WTC11 (cell line): ENCODE results near the gene AP2S1. TPM values are rescaled to one million over a fixed set of nuclear protein-coding genes. Genes with fewer than 3 reads are reported as not detected.

Experiments
- ATAC-seq: fragments of 200-7000 bp; cut with Tn5 transposase; 2 replicates; pipeline ENCODE4 v1.10.0; 2021; ENCODE audit warnings: mild to moderate bottlenecking, moderate library complexity
- CTCF ChIA-PET: fragments of 300-600 bp; sonication (Branson Sonifier 250); formaldehyde crosslinking; loops from one replicate; lab custom pipeline; 2021; ENCODE audit warnings: antibody characterized with exemption; lab: Charles Lee
- POLR2A ChIA-PET: fragments of 350-600 bp; sonication (Branson Sonifier 250); formaldehyde crosslinking; loops from one replicate; lab custom pipeline; 2021; ENCODE audit warnings: antibody characterized with exemption; lab: Charles Lee
- DNase-seq: peaks from one replicate; pipeline ENCODE4 v3.0.0; 2021; ENCODE audit warnings: low spot score
- H3K27ac Mint-ChIP-seq: 2 replicates; pipeline ENCODE4 v1.8.0; 2021; ENCODE audit warnings: mixed read lengths
- H3K27me3 Mint-ChIP-seq: 2 replicates; pipeline ENCODE4 v1.8.0; 2021; ENCODE audit warnings: low read depth, mild to moderate bottlenecking, moderate library complexity, mixed read lengths
- H3K36me3 Mint-ChIP-seq: 2 replicates; pipeline ENCODE4 v1.8.0; 2021; ENCODE audit warnings: mixed read lengths
- H3K4me1 Mint-ChIP-seq: 2 replicates; pipeline ENCODE4 v1.8.0; 2022; ENCODE audit warnings: mixed read lengths
- H3K4me3 Mint-ChIP-seq: 2 replicates; pipeline ENCODE4 v1.8.0; 2021; ENCODE audit warnings: mild to moderate bottlenecking, moderate library complexity, mixed read lengths
- H3K9me3 Mint-ChIP-seq: 2 replicates; pipeline ENCODE4 v1.8.0; 2021; ENCODE audit warnings: mixed read lengths
- E2F4 ChIP-seq: sonication (generic); formaldehyde crosslinking; IDR thresholded peaks from 2 replicates; pipeline ENCODE4 v1.8.1; 2022; ENCODE audit warnings: low read depth, mild to moderate bottlenecking, moderate library complexity, missing genetic modification reagents, borderline replicate concordance
- ERG ChIP-seq: fragments of 250-450 bp; sonication (Bioruptor Pico); IDR thresholded peaks from 2 replicates; pipeline ENCODE4 v1.8.0; 2021; ENCODE audit warnings: mild to moderate bottlenecking
- ETV6 ChIP-seq: sonication (generic); formaldehyde crosslinking; IDR thresholded peaks from 2 replicates; pipeline ENCODE4 v1.8.1; 2022; ENCODE audit warnings: mild to moderate bottlenecking, missing genetic modification reagents
- FOXK1 ChIP-seq: sonication (generic); formaldehyde crosslinking; IDR thresholded peaks from 2 replicates; pipeline ENCODE4 v1.8.0; 2022; ENCODE audit warnings: mild to moderate bottlenecking, moderate library complexity, missing genetic modification reagents
- JUN ChIP-seq: sonication (generic); formaldehyde crosslinking; IDR thresholded peaks from 2 replicates; pipeline ENCODE4 v1.8.0; 2023; ENCODE audit warnings: mild to moderate bottlenecking, missing genetic modification reagents
- OVOL2 ChIP-seq: fragments of 250-450 bp; sonication (Bioruptor Pico); IDR thresholded peaks from 2 replicates; pipeline ENCODE4 v1.9.0; 2021; ENCODE audit warnings: mild to moderate bottlenecking, borderline replicate concordance
- PRRX2 ChIP-seq: fragments of 250-450 bp; sonication (Bioruptor Pico); IDR thresholded peaks from 2 replicates; pipeline ENCODE4 v1.8.0; 2021; ENCODE audit warnings: mild to moderate bottlenecking
- TEAD1 ChIP-seq: sonication (generic); formaldehyde crosslinking; IDR thresholded peaks from 2 replicates; pipeline ENCODE4 v1.8.0; 2022; ENCODE audit warnings: mild to moderate bottlenecking, missing genetic modification reagents
- ZBTB21 ChIP-seq: sonication (generic); formaldehyde crosslinking; IDR thresholded peaks from 2 replicates; pipeline ENCODE4 v1.8.1; 2023; ENCODE audit warnings: mild to moderate bottlenecking, missing genetic modification reagents, borderline replicate concordance
- ZNF121 ChIP-seq: sonication (generic); formaldehyde crosslinking; IDR thresholded peaks from 2 replicates; pipeline ENCODE4 v1.8.0; 2023; ENCODE audit warnings: missing genetic modification reagents
- ZNF317 ChIP-seq: sonication (generic); formaldehyde crosslinking; IDR thresholded peaks from 2 replicates; pipeline ENCODE4 v1.8.1; 2023; ENCODE audit warnings: low read depth, mild to moderate bottlenecking, moderate library complexity, missing genetic modification reagents, borderline replicate concordance
- ZNF416 ChIP-seq: fragments of 250-450 bp; sonication (Bioruptor Pico); IDR thresholded peaks from 2 replicates; pipeline ENCODE4 v1.9.0; 2021; ENCODE audit warnings: mild to moderate bottlenecking, inconsistent platforms
- total RNA-seq: library from RNA; stranded (reverse); gene quantifications from 3 replicates; pipeline ENCODE4 v1.2.3, GENCODE V29; 2021
- TF ChIP-seq, protein P1 (sequence below): fragments of 250-450 bp; sonication (Bioruptor Pico); IDR thresholded peaks from 2 replicates; pipeline ENCODE4 v1.9.0; 2021; ENCODE audit warnings: mild to moderate bottlenecking
- TF ChIP-seq, protein P2 (sequence below): sonication (generic); formaldehyde crosslinking; IDR thresholded peaks from 2 replicates; pipeline ENCODE4 v1.8.0; 2022; ENCODE audit warnings: mild to moderate bottlenecking, missing genetic modification reagents
- TF ChIP-seq, protein P3 (sequence below): sonication (generic); formaldehyde crosslinking; IDR thresholded peaks from 2 replicates; pipeline ENCODE4 v1.8.1; 2022; ENCODE audit warnings: low read depth, missing genetic modification reagents, borderline replicate concordance
- TF ChIP-seq, protein P4 (sequence below): fragments of 250-450 bp; sonication (Bioruptor Pico); conservative IDR thresholded peaks from 2 replicates; pipeline ENCODE4 v1.9.0; 2021; ENCODE audit warnings: mild to moderate bottlenecking

AP2S1 gene
- total RNA-seq, 1 experiment from 2014 or later: 249 TPM

GRCh38 chr19:46862974-46863632 lies 12.5 kb upstream of the AP2S1 start (continued):
- TF ChIP-seq, protein P1, sequence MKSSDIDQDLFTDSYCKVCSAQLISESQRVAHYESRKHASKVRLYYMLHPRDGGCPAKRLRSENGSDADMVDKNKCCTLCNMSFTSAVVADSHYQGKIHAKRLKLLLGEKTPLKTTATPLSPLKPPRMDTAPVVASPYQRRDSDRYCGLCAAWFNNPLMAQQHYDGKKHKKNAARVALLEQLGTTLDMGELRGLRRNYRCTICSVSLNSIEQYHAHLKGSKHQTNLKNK (CRISPR knock-in tag): no peak
- TF ChIP-seq OVOL2 (no peak), ZBTB21 (CRISPR knock-in tag) (no peak), ZNF121 (no peak)

DNA sequence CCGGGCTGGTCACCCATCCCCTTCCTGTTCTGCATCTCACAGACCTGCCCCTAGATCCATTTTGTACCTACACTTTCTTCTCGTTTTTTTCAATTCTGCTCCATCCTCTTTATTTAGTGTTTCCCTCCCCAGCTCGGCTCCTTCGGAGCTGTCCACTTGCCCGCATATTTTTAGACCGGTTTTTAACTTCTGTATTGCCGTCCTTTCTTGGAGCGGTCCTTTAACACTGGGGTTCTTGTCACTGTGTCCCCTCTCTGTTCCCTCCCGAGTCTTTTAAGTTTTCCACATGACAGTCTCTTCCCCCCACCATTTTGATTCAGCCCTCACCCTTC lies 11.8 kb upstream of the AP2S1 start:
- Mint-ChIP-seq H3K4me3 (no peak overlapping the region), H3K27ac (no peak overlapping the region), H3K4me1 (peaks cover 6% of the 10 kb centered on the region), H3K27me3 (no peaks in the 10 kb centered on the region), H3K36me3 (no peaks in the 10 kb centered on the region), H3K9me3 (no peaks in the 10 kb centered on the region)
- CTCF ChIA-PET: interaction anchor here (0.7 to 3.8 kb wide), 3 partner anchors 96 to 150 kb away, joined by 3 to 22 read pairs (median 3); no protein-coding TSS in a partner anchor
- DNase-seq: no peak
- TF ChIP-seq E2F4 (CRISPR knock-in tag): no peak
- TF ChIP-seq, protein P1 (CRISPR knock-in tag): no peak
- TF ChIP-seq ERG (CRISPR knock-in tag): no peak
- TF ChIP-seq, protein P2, sequence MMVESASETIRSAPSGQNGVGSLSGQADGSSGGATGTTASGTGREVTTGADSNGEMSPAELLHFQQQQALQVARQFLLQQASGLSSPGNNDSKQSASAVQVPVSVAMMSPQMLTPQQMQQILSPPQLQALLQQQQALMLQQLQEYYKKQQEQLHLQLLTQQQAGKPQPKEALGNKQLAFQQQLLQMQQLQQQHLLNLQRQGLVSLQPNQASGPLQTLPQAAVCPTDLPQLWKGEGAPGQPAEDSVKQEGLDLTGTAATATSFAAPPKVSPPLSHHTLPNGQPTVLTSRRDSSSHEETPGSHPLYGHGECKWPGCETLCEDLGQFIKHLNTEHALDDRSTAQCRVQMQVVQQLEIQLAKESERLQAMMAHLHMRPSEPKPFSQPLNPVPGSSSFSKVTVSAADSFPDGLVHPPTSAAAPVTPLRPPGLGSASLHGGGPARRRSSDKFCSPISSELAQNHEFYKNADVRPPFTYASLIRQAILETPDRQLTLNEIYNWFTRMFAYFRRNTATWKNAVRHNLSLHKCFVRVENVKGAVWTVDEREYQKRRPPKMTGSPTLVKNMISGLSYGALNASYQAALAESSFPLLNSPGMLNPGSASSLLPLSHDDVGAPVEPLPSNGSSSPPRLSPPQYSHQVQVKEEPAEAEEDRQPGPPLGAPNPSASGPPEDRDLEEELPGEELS (CRISPR knock-in tag): no peak
- no peak for TF ChIP-seq FOXK1 (CRISPR knock-in tag)
- TF ChIP-seq ZNF416 (CRISPR knock-in tag): no peak
- no peak for TF ChIP-seq PRRX2 (CRISPR knock-in tag)
- no peak for TF ChIP-seq ZNF317 (CRISPR knock-in tag)
- no peak for TF ChIP-seq JUN (CRISPR knock-in tag)
- TF ChIP-seq, protein P3, sequence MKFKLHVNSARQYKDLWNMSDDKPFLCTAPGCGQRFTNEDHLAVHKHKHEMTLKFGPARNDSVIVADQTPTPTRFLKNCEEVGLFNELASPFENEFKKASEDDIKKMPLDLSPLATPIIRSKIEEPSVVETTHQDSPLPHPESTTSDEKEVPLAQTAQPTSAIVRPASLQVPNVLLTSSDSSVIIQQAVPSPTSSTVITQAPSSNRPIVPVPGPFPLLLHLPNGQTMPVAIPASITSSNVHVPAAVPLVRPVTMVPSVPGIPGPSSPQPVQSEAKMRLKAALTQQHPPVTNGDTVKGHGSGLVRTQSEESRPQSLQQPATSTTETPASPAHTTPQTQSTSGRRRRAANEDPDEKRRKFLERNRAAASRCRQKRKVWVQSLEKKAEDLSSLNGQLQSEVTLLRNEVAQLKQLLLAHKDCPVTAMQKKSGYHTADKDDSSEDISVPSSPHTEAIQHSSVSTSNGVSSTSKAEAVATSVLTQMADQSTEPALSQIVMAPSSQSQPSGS: no peak
- TF ChIP-seq TEAD1 (CRISPR knock-in tag): no peak
- ATAC-seq: no peak
- POLR2A ChIA-PET: interaction anchor here (1.6 kb wide), 1 partner anchor 11 kb away, joined by 5 read pairs; no protein-coding TSS in a partner anchor

DNA sequence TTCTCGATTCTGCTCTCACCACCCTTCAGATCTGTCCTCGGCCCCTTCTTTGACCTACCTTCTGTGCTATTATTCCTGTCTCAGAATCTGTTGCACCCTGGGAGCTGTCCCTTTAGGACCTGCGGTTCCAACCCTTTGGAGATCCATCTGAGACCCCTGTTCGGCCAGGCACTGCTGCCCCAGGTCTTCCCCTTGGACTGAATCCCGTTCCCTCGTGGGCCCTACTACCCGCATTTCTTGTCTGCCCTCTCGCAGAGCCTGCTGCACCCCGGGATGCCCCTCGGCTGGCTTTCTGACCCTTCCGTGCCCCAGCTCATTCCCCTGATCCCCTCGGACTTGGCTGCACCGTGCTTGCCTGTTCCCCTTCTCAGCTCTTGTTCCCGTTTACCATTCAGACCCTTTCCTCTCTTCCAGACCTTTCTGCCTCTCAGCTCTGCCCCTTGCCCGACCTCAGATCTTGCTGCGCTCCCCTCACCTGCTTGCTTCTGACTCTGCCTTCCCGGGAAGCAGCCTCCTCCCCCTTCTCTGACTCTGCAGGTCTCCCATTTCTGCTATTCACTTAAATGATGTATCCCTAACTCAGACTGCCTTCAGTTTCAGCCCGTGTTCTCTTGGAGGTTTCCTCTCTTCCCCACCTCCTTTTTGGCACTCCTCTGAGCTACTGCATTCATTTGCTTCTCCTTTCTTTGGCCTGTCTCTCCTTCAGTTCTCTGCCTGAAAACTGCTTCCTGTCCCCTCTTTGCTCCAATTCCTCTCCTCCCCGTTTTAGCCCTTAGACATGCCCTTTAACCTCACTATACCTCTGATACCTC lies 11.3 kb upstream of the AP2S1 start:
- Mint-ChIP-seq H3K27me3 (no peaks in the 10 kb centered on the region), H3K9me3 (no peaks in the 10 kb centered on the region), H3K27ac (no peak overlapping the region), H3K4me3 (no peak overlapping the region), H3K4me1 (peaks cover 6% of the 10 kb centered on the region), H3K36me3 (no peaks in the 10 kb centered on the region)
- TF ChIP-seq ETV6 (CRISPR knock-in tag): peak; percentile 58; the same call in 1 of the 2 replicates
- TF ChIP-seq, protein P4, sequence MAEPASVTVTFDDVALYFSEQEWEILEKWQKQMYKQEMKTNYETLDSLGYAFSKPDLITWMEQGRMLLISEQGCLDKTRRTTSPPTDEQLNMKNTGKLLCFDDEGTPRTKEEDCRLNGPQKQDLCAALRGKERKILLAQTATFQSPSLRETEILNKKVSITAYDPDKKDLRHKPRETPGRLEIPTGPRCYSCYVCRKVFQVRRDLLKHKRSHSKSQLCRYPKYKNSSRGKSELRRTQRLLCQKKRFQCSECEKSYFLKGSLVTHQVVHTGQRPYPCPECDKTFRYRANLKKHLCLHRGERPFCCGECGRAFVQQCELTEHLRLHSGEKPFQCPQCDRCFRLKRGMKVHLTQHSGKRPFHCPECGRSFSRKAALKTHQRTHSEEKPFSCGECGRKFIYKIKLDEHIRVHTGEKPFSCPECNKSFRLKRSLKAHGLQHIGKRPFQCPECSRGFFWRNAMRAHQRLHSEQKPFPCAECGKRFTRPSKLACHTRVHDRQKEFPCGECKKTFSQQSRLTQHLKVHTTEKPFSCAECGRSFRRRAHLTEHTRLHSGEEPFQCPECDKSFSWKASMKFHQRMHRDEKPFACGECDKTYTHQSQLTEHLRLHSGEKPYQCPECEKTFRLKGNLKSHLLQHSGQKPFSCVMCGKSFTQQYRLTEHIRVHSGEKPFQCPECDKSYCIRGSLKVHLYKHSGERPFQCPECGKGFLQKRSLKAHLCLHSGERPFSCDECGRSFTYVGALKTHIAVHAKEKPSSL: no peak
- ChIA-PET POLR2A (interaction anchor here (0.5 to 1.6 kb wide), 4 partner anchors 12 to 95 kb away, joined by 3 to 5 read pairs (median 4); partner anchors contain the start of gene SLC1A5), CTCF (interaction anchor here (0.7 to 3.8 kb wide), 4 partner anchors 22 to 151 kb away, joined by 3 to 22 read pairs (median 4); no protein-coding TSS in a partner anchor)
- DNase-seq (peak; percentile 20), ATAC-seq (no peak)
